ENCODE measurements around the gene ASGR2. TPM values are rescaled to one million over a fixed set of nuclear protein-coding genes. Genes with fewer than 3 reads are reported as not detected.

ASGR2 gene
- total and polyA plus RNA-seq, 2 of the 13 experiments (the other 11 are each of a cell fraction or from before 2014, with no cell fraction given): 320 to 754 TPM

GRCh38 chr17:7074931-7075330 is 39.7 kb downstream of the ASGR2 start (continued):
- no peak for TF ChIP-seq RERE (CRISPR knock-in tag; IDR thresholded peaks at IDR 0.05; ENCODE audit: low read depth)

- Histone ChIP-seq H2AFZ (ENCODE audit: low read length) (no peak overlapping the region), H3K79me2 (ENCODE audit: insufficient read depth, low read length) (no peaks in the 10 kb centered on the region), H3K9ac (ENCODE audit: insufficient read depth, low read depth, low read length) (no peak overlapping the region), H3K27me3 (ENCODE audit: control insufficient read depth in 1 of 2, insufficient read depth in 2 of 2, low read length in 2 of 2) (no peaks in the 10 kb centered on the region; a peak in 3 of 5 replicates), H3K27ac (ENCODE audit: extremely low read length, insufficient read depth, low read length) (no peak overlapping the region), H3K36me3 (replicated peaks in 1 of 2; ENCODE audit: control insufficient read depth in 1 of 2, insufficient read depth in 2 of 2, low read length in 2 of 2) (no peaks in the 10 kb centered on the region), H3K9me3 (ENCODE audit: low read length) (peaks cover 11% of the 10 kb centered on the region), H4K20me1 (ENCODE audit: insufficient read depth, low read length) (no peaks in the 10 kb centered on the region), H3K4me2 (ENCODE audit: low read depth, low read length) (no peak overlapping the region), H3K4me3 (replicated peaks in 1 of 3; ENCODE audit: insufficient read depth in 1 of 3, low read depth in 2 of 3, low read length in 3 of 3) (no peak overlapping the region), H3K4me1 (ENCODE audit: insufficient read depth, low read length) (no peaks in the 10 kb centered on the region)
- intact Hi-C loops (cut with micrococcal nuclease; ENCODE audit: unreplicated experiment) (no loop called here), in situ Hi-C loops (cut with HindIII; ENCODE audit: extremely low pct_ligation_motif_present, low pct_unique_long_range_greater_than_20kb) (no loop called here)
- no TSS peak for BruUV-seq (replicated peaks)
- FAIRE-seq (no peak), ATAC-seq (no peak), DNase-seq (ENCODE audit: low spot score) (no peak)
- 81% methylated on average over 2 of the region's 2 CpGs for WGBS (ENCODE audit: low lambda C conversion rate)
- ChIA-PET POLR2A (interaction anchor here (0.6 kb wide), 1 partner anchor 39 kb away, joined by 5 read pairs; no protein-coding TSS in a partner anchor), CTCF (ENCODE audit: low intra/inter-chr PET ratio, low total read pairs) (no interaction called here)
- TF ChIP-seq ZNF414 (CRISPR knock-in tag; IDR thresholded peaks at IDR 0.05) (no peak), CENPT (CRISPR knock-in tag; IDR thresholded peaks at IDR 0.05; ENCODE audit: low read depth) (no peak), ZNF589 (CRISPR knock-in tag; conservative IDR thresholded peaks at IDR 0.05) (no peak), USF2 (IDR thresholded peaks at IDR 0.05; ENCODE audit: low read depth, low read length) (no peak), USF2 (CRISPR knock-in tag; IDR thresholded peaks at IDR 0.05; ENCODE audit: borderline replicate concordance) (no peak), ISL2 (CRISPR knock-in tag; IDR thresholded peaks at IDR 0.05) (no peak), MED13 (CRISPR knock-in tag; IDR thresholded peaks at IDR 0.05) (no peak), ZNF639 (CRISPR knock-in tag; conservative IDR thresholded peaks at IDR 0.05) (no peak), ZNF317 (CRISPR knock-in tag; IDR thresholded peaks at IDR 0.05) (no peak), HBP1 (CRISPR knock-in tag; IDR thresholded peaks at IDR 0.05; ENCODE audit: low read depth) (no peak), ZNF121 (CRISPR knock-in tag; IDR thresholded peaks at IDR 0.05) (no peak)
Observed at GRCh38 chr17:7072406-7072805, 42.2 kb downstream of the ASGR2 start.
